HEK293 (cell line): Measurements from ENCODE around the gene MC5R.

Experiments used
- CTCF ChIA-PET: fragments of 350-600 bp; formaldehyde crosslinking; extraction: SDS; loops from one replicate; lab custom pipeline; 2021; ENCODE audit warnings: antibody characterized with exemption; lab: Yijun Ruan, JAX
- POLR2A ChIA-PET: fragments of 300-600 bp; formaldehyde crosslinking; extraction: SDS; loops from one replicate; lab custom pipeline; 2020; ENCODE audit warnings: antibody characterized with exemption, inconsistent platforms; lab: Yijun Ruan, JAX
- H3K27ac ChIP-seq: fragments of 200-500 bp; sonication (Bioruptor generic); 2 replicates; pipeline ENCODE4 v1.5.1; 2014; ENCODE audit warnings: low read depth, low read length, control low read depth, inconsistent platforms; ENCODE audit errors: extremely low read depth
- H3K36me3 ChIP-seq, 2 experiments: fragments of 200-500 bp in 1 of 2; sonication (Bioruptor generic) in 1 of 2; 1 replicate in 1 of 2; 2 replicates in 1 of 2; pipeline ENCODE4 v1.5.1; 2014 to 2017; ENCODE audit warnings: inconsistent platforms in 2 of 2, low read length in 2 of 2; ENCODE audit not compliant: control insufficient read depth in 2 of 2, insufficient read depth in 1 of 2
- H3K4me1 ChIP-seq: fragments of 200-500 bp; sonication (Bioruptor generic); 2 replicates; pipeline ENCODE4 v1.5.1; 2014; ENCODE audit warnings: mild to moderate bottlenecking, low read length, inconsistent platforms; ENCODE audit not compliant: control insufficient read depth, insufficient read depth
- H3K4me3 ChIP-seq: 2 replicates; pipeline ENCODE4 v1.5.1; 2011; ENCODE audit warnings: low read depth, mild to moderate bottlenecking, control low read depth, low read length, moderate library complexity
- H3K9me3 ChIP-seq: fragments of 200-500 bp; sonication (Bioruptor generic); 2 replicates; pipeline ENCODE4 v1.5.1; 2014; ENCODE audit warnings: low read depth, low read length, inconsistent platforms; ENCODE audit not compliant: control insufficient read depth, insufficient read depth
- ATF2 ChIP-seq: fragments of 450-650 bp; formaldehyde crosslinking; IDR thresholded peaks from 2 replicates; pipeline ENCODE4 v1.5.1; 2016; ENCODE audit warnings: missing biosample characterization, missing genetic modification characterization, low read depth
- HIC1 ChIP-seq: fragments of 450-650 bp; formaldehyde crosslinking; IDR thresholded peaks from 2 replicates; pipeline ENCODE4 v1.5.1; 2016; ENCODE audit warnings: missing biosample characterization, missing genetic modification characterization
- INSM2 ChIP-seq: fragments of 450-650 bp; formaldehyde crosslinking; IDR thresholded peaks from 2 replicates; pipeline ENCODE4 v1.5.1; 2016; ENCODE audit warnings: missing biosample characterization, missing genetic modification characterization
- TRIM28 ChIP-seq: IDR thresholded peaks from 2 replicates; pipeline ENCODE4 v1.6.1; 2011; ENCODE audit warnings: low read length, control low read depth, borderline replicate concordance
- ZBTB48 ChIP-seq: fragments of 450-650 bp; formaldehyde crosslinking; IDR thresholded peaks from 2 replicates; pipeline ENCODE4 v1.5.1; 2016; ENCODE audit warnings: missing biosample characterization, missing genetic modification characterization
- ZIC2 ChIP-seq: fragments of 450-650 bp; formaldehyde crosslinking; IDR thresholded peaks from 2 replicates; pipeline ENCODE4 v1.5.1; 2016; ENCODE audit warnings: missing biosample characterization, missing genetic modification characterization
- ZNF132 ChIP-seq: fragments of 450-650 bp; formaldehyde crosslinking; IDR thresholded peaks from 2 replicates; pipeline ENCODE4 v1.5.1; 2017; ENCODE audit warnings: missing biosample characterization, missing genetic modification characterization, borderline replicate concordance
- ZNF16 ChIP-seq: fragments of 450-650 bp; formaldehyde crosslinking; IDR thresholded peaks from 2 replicates; pipeline ENCODE4 v1.5.1; 2016; ENCODE audit warnings: low read depth, missing biosample characterization, missing genetic modification characterization
- ZNF26 ChIP-seq: fragments of 450-650 bp; formaldehyde crosslinking; IDR thresholded peaks from 2 replicates; pipeline ENCODE4 v1.5.1; 2016; ENCODE audit warnings: missing biosample characterization, missing genetic modification characterization
- ZNF571 ChIP-seq: fragments of 450-650 bp; formaldehyde crosslinking; IDR thresholded peaks from 2 replicates; pipeline ENCODE4 v1.5.0; 2017; ENCODE audit warnings: missing biosample characterization, missing genetic modification characterization

MC5R gene

GRCh38 chr18:13835202-13835601 lies 11.3 kb downstream of the MC5R start:
- H3K27ac ChIP-seq = no peak overlapping the region
- ChIA-PET CTCF (interaction anchor here (1.0 to 2.2 kb wide), 2 partner anchors 22 to 252 kb away, joined by 4 to 8 read pairs; no protein-coding TSS in a partner anchor), POLR2A (no interaction called here)
- no peak overlapping the region for H3K4me3 ChIP-seq
- H3K4me1 ChIP-seq = no peaks in the 10 kb centered on the region
- H3K36me3 ChIP-seq = no peaks in the 10 kb centered on the region
- no peaks in the 10 kb centered on the region for H3K9me3 ChIP-seq
- no peak for TF ChIP-seq ZNF26
- TF ChIP-seq ZIC2 (tag by site-specific recombination) = peak; percentile 13; the same call in 1 of the 2 replicates

GRCh38 chr18:13836559-13836958 lies 12.6 kb downstream of the MC5R start:
- no peaks in the 10 kb centered on the region for H3K36me3 ChIP-seq
- H3K27ac ChIP-seq = no peak overlapping the region
- ChIA-PET CTCF (no interaction called here), POLR2A (no interaction called here)
- TF ChIP-seq INSM2 (tag by site-specific recombination) = no peak
- no peak for TF ChIP-seq ZNF571 (tag by site-specific recombination)
- TF ChIP-seq ZNF16 (tag by site-specific recombination) = no peak
- TF ChIP-seq ZNF132 (tag by site-specific recombination) = no peak
- TF ChIP-seq ATF2 (tag by site-specific recombination) = no peak
- no peak for TF ChIP-seq ZBTB48 (tag by site-specific recombination)
- no peaks in the 10 kb centered on the region for H3K9me3 ChIP-seq
- H3K4me1 ChIP-seq = no peaks in the 10 kb centered on the region
- H3K4me3 ChIP-seq = no peak overlapping the region

- H3K36me3 ChIP-seq = no peaks in the 10 kb centered on the region
- CTCF ChIA-PET = interaction anchor here (0.6 kb wide), 1 partner anchor 45 kb away, joined by 3 read pairs; no protein-coding TSS in a partner anchor
Observed at GRCh38 chr18:13849791-13850190, 25.8 kb downstream of the MC5R start.

More at GRCh38 chr18:13849791-13850190, 25.8 kb downstream of the MC5R start:
- POLR2A ChIA-PET = no interaction called here
- H3K4me1 ChIP-seq = no peaks in the 10 kb centered on the region
- no peak for TF ChIP-seq HIC1 (tag by site-specific recombination)
- no peak for TF ChIP-seq TRIM28
- no peak overlapping the region for H3K27ac ChIP-seq
- H3K9me3 ChIP-seq = peaks cover 4% of the 10 kb centered on the region
- H3K4me3 ChIP-seq = no peak overlapping the region
